ENCODE measurements around the gene MTHFD1L.

Gene MTHFD1L

GRCh38 chr6:150964765-150965164, 99.3 kb downstream of the MTHFD1L start:
- H3K9me3 ChIP-seq (ENCODE audit: insufficient read depth, low read length, severe bottlenecking) = no peaks in the 10 kb centered on the region
- H3K4me1 ChIP-seq (ENCODE audit: insufficient read depth, low read length) = no peaks in the 10 kb centered on the region
- no peak overlapping the region for H2AFZ ChIP-seq (ENCODE audit: low read depth, low read length)
- ATAC-seq (ENCODE audit: insufficient read depth, low read depth) (no peak), DNase-seq (no peak)
- H3K79me2 ChIP-seq (ENCODE audit: insufficient read depth, low read length) = no peaks in the 10 kb centered on the region
- peaks cover 66% of the 10 kb centered on the region for H3K36me3 ChIP-seq (ENCODE audit: insufficient read depth, low read length)
- no peak overlapping the region for H3K27ac ChIP-seq (ENCODE audit: low read length)
- no peaks in the 10 kb centered on the region for H4K20me1 ChIP-seq (ENCODE audit: insufficient read depth, low read length)
- no peak for TF ChIP-seq EZH2 (IDR thresholded peaks at IDR 0.05; ENCODE audit: borderline replicate concordance, low read depth, low read length, severe bottlenecking)
- TF ChIP-seq CTCF (IDR thresholded peaks at IDR 0.05; ENCODE audit: borderline replicate concordance, extremely low read depth, low read length, poor library complexity, severe bottlenecking) = no peak
- no peaks in the 10 kb centered on the region for H3K27me3 ChIP-seq (ENCODE audit: insufficient read depth, low read length, poor library complexity)
- H3K4me3 ChIP-seq (ENCODE audit: low read depth in 1 of 2, low read length in 2 of 2) = no peak overlapping the region
- no peak overlapping the region for H3K9ac ChIP-seq (ENCODE audit: low read depth, low read length)
- no peak overlapping the region for H3K4me2 ChIP-seq (ENCODE audit: insufficient read depth, low read length)

DNA sequence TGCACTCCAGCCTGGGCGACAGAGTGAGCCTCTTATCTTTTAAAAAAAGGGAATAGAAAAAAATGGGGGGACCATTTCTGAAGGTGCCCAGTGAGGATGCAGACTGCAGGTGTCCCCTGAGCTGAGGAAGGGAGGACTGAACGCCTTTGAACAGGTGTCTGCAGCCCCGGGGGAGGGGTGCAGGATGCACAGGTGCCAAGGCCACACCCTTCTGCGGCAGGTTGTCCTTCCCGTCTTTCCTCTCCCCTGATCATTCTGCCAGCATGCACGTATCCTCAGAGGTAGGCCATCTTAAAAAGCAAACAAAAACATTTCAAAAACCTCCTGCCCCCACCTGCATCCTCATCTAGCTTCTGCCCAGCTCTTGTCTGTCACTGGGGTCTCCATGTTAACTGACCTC, 101.3 kb downstream of the MTHFD1L start:
- TF ChIP-seq EZH2 (IDR thresholded peaks at IDR 0.05; ENCODE audit: borderline replicate concordance, low read depth, low read length, severe bottlenecking) (no peak), CTCF (IDR thresholded peaks at IDR 0.05; ENCODE audit: borderline replicate concordance, extremely low read depth, low read length, poor library complexity, severe bottlenecking) (no peak)
- no peak for DNase-seq
- no peaks in the 10 kb centered on the region for H4K20me1 ChIP-seq (ENCODE audit: insufficient read depth, low read length)
- no peak for ATAC-seq (ENCODE audit: insufficient read depth, low read depth)
- H3K4me3 ChIP-seq (ENCODE audit: low read depth in 1 of 2, low read length in 2 of 2) = no peak overlapping the region
- H2AFZ ChIP-seq (ENCODE audit: low read depth, low read length) = no peak overlapping the region
- no peaks in the 10 kb centered on the region for H3K79me2 ChIP-seq (ENCODE audit: insufficient read depth, low read length)
- H3K9me3 ChIP-seq (ENCODE audit: insufficient read depth, low read length, severe bottlenecking) = no peaks in the 10 kb centered on the region
- no peaks in the 10 kb centered on the region for H3K27me3 ChIP-seq (ENCODE audit: insufficient read depth, low read length, poor library complexity)
- H3K9ac ChIP-seq (ENCODE audit: low read depth, low read length) = no peak overlapping the region
- peaks cover 64% of the 10 kb centered on the region for H3K36me3 ChIP-seq (ENCODE audit: insufficient read depth, low read length)
- no peak overlapping the region for H3K4me2 ChIP-seq (ENCODE audit: insufficient read depth, low read length)
- H3K27ac ChIP-seq (ENCODE audit: low read length) = no peak overlapping the region
- no peaks in the 10 kb centered on the region for H3K4me1 ChIP-seq (ENCODE audit: insufficient read depth, low read length)

DNA sequence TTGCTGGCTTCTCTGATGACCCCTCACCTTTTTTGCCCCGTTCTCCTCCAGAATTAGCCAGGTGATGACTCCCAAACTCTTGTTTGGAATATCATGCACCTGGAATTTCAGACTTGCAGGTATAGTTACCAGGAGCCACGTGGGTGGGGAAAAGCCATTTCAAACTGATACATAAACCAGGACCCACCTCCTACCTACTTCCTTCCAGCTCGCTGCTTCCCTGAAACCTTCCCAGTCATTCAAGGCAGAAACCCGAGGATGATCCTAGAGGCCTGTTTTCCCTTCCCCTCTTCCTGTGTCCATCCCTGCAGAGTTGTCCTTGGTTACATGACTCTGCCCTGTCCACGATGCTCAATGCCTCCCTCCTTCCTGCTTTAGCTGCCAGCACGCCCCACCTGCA, 101.9 kb downstream of the MTHFD1L start:
- H4K20me1 ChIP-seq (ENCODE audit: insufficient read depth, low read length) = no peaks in the 10 kb centered on the region
- no peaks in the 10 kb centered on the region for H3K27me3 ChIP-seq (ENCODE audit: insufficient read depth, low read length, poor library complexity)
- H3K79me2 ChIP-seq (ENCODE audit: insufficient read depth, low read length) = no peaks in the 10 kb centered on the region
- H2AFZ ChIP-seq (ENCODE audit: low read depth, low read length) = no peak overlapping the region
- no peaks in the 10 kb centered on the region for H3K4me1 ChIP-seq (ENCODE audit: insufficient read depth, low read length)
- H3K9me3 ChIP-seq (ENCODE audit: insufficient read depth, low read length, severe bottlenecking) = no peaks in the 10 kb centered on the region
- no peak overlapping the region for H3K9ac ChIP-seq (ENCODE audit: low read depth, low read length)
- no peak overlapping the region for H3K27ac ChIP-seq (ENCODE audit: low read length)
- no peak overlapping the region for H3K4me2 ChIP-seq (ENCODE audit: insufficient read depth, low read length)
- TF ChIP-seq CTCF (IDR thresholded peaks at IDR 0.05; ENCODE audit: borderline replicate concordance, extremely low read depth, low read length, poor library complexity, severe bottlenecking) (no peak), EZH2 (IDR thresholded peaks at IDR 0.05; ENCODE audit: borderline replicate concordance, low read depth, low read length, severe bottlenecking) (no peak)
- peaks cover 67% of the 10 kb centered on the region for H3K36me3 ChIP-seq (ENCODE audit: insufficient read depth, low read length)
- no peak for DNase-seq
- ATAC-seq (ENCODE audit: insufficient read depth, low read depth) = no peak
- no peak overlapping the region for H3K4me3 ChIP-seq (ENCODE audit: low read depth in 1 of 2, low read length in 2 of 2)

- TF ChIP-seq EZH2 (IDR thresholded peaks at IDR 0.05; ENCODE audit: borderline replicate concordance, low read depth, low read length, severe bottlenecking) (no peak), CTCF (IDR thresholded peaks at IDR 0.05; ENCODE audit: borderline replicate concordance, extremely low read depth, low read length, poor library complexity, severe bottlenecking) (no peak)
- H3K9me3 ChIP-seq (ENCODE audit: insufficient read depth, low read length, severe bottlenecking) = no peaks in the 10 kb centered on the region
- no peak overlapping the region for H3K4me2 ChIP-seq (ENCODE audit: insufficient read depth, low read length)
- H3K79me2 ChIP-seq (ENCODE audit: insufficient read depth, low read length) = no peaks in the 10 kb centered on the region
- no peak overlapping the region for H3K27ac ChIP-seq (ENCODE audit: low read length)
- peaks cover 69% of the 10 kb centered on the region for H3K36me3 ChIP-seq (ENCODE audit: insufficient read depth, low read length)
- no peaks in the 10 kb centered on the region for H3K4me1 ChIP-seq (ENCODE audit: insufficient read depth, low read length)
- no peak overlapping the region for H3K4me3 ChIP-seq (ENCODE audit: low read depth in 1 of 2, low read length in 2 of 2)
- no peak for ATAC-seq (ENCODE audit: insufficient read depth, low read depth)
- no peak for DNase-seq
- no peak overlapping the region for H3K9ac ChIP-seq (ENCODE audit: low read depth, low read length)
- no peaks in the 10 kb centered on the region for H4K20me1 ChIP-seq (ENCODE audit: insufficient read depth, low read length)
- no peaks in the 10 kb centered on the region for H3K27me3 ChIP-seq (ENCODE audit: insufficient read depth, low read length, poor library complexity)
- no peak overlapping the region for H2AFZ ChIP-seq (ENCODE audit: low read depth, low read length)
Measured at GRCh38 chr6:150967910-150968309, 102.4 kb downstream of the MTHFD1L start.

Data from DND-41 (cell line).